HepG2 (cell line): Measurements from ENCODE around the gene ALDH4A1. TPM values are rescaled to one million over a fixed set of nuclear protein-coding genes. Genes with fewer than 3 reads are reported as not detected.

ENCODE experiments used
- KDM4B ChIP-seq: sonication (generic); formaldehyde crosslinking; IDR thresholded peaks from 2 replicates; pipeline ENCODE4 v1.4.0; 2020; ENCODE audit warnings: missing genetic modification reagents
- KLF11 ChIP-seq: IDR thresholded peaks from 2 replicates; pipeline ENCODE4 v1.6.1; 2016; ENCODE audit warnings: missing compliant biosample characterization
- MED8 ChIP-seq: sonication (generic); formaldehyde crosslinking; IDR thresholded peaks from 2 replicates; pipeline ENCODE4 v1.8.1; 2023; ENCODE audit warnings: mild to moderate bottlenecking, missing genetic modification reagents; ENCODE audit not compliant: insufficient replicate concordance
- RARG ChIP-seq: sonication (generic); formaldehyde crosslinking; IDR thresholded peaks from 2 replicates; pipeline ENCODE4 v1.4.0; 2020; ENCODE audit warnings: low read depth, mild to moderate bottlenecking, missing genetic modification reagents
- REXO4 ChIP-seq: sonication (generic); formaldehyde crosslinking; IDR thresholded peaks from 2 replicates; pipeline ENCODE4 v1.8.0; 2022; ENCODE audit warnings: missing genetic modification reagents, mild to moderate bottlenecking, borderline replicate concordance
- RXRB ChIP-seq: IDR thresholded peaks from 2 replicates; pipeline ENCODE4 v1.6.1; 2016; ENCODE audit warnings: borderline replicate concordance, missing genetic modification reagents, missing compliant biosample characterization
- SMAD9 ChIP-seq: sonication (generic); formaldehyde crosslinking; IDR thresholded peaks from 2 replicates; pipeline ENCODE4 v1.5.1; 2020; ENCODE audit warnings: mild to moderate bottlenecking, missing genetic modification reagents
- TAF15 ChIP-seq: fragments of 200-400 bp; formaldehyde crosslinking; IDR thresholded peaks from one replicate; pipeline ENCODE4 v1.6.1; 2018; ENCODE audit warnings: mild to moderate bottlenecking, low read depth, low read length; ENCODE audit not compliant: poor library complexity, severe bottlenecking
- TCF7 ChIP-seq: sonication (generic); IDR thresholded peaks from 2 replicates; pipeline ENCODE4 v1.6.1; 2016; ENCODE audit warnings: antibody characterized with exemption, low read depth
- TMF1 ChIP-seq: sonication (generic); formaldehyde crosslinking; IDR thresholded peaks from 2 replicates; pipeline ENCODE4 v1.8.1; 2022; ENCODE audit warnings: low read depth, missing genetic modification reagents
- WIZ ChIP-seq: sonication (generic); formaldehyde crosslinking; IDR thresholded peaks from 2 replicates; pipeline ENCODE4 v1.5.1; 2020; ENCODE audit warnings: mild to moderate bottlenecking, missing genetic modification reagents
- ZNF20 ChIP-seq: sonication (generic); formaldehyde crosslinking; IDR thresholded peaks from 2 replicates; pipeline ENCODE4 v1.4.0; 2020; ENCODE audit warnings: mild to moderate bottlenecking, moderate library complexity, missing genetic modification reagents
- ZNF232 ChIP-seq: sonication (generic); formaldehyde crosslinking; IDR thresholded peaks from 2 replicates; pipeline ENCODE4 v1.4.0; 2020; ENCODE audit warnings: missing genetic modification reagents, borderline replicate concordance
- ZNF367 ChIP-seq: sonication (generic); formaldehyde crosslinking; IDR thresholded peaks from 2 replicates; pipeline ENCODE4 v1.4.0; 2020; ENCODE audit warnings: missing genetic modification reagents, borderline replicate concordance
- ZNF570 ChIP-seq: sonication (generic); formaldehyde crosslinking; IDR thresholded peaks from 2 replicates; pipeline ENCODE4 v1.4.0; 2020; ENCODE audit warnings: mild to moderate bottlenecking, missing genetic modification reagents, borderline replicate concordance
- ZNF609 ChIP-seq: sonication (generic); formaldehyde crosslinking; IDR thresholded peaks from 2 replicates; pipeline ENCODE4 v1.4.0; 2020; ENCODE audit warnings: mild to moderate bottlenecking, missing genetic modification reagents, borderline replicate concordance
- polyA plus RNA-seq, 8 experiments: library from polyadenylated mRNA; depleted of rRNA in 3 of 8; stranded (reverse) in 7 of 8; unstranded in 1 of 8; fragments of >200 nt; fragmentation: Illumina TruSeq in 4 of 8; extraction: Trizol in 4 of 8; gene quantifications; 2 replicates each; pipeline versions ENCODE4 v1.2.1 to v1.2.3, GENCODE V29; 2011 to 2016; ENCODE audit warnings: low read depth in 4 of 8, missing spikeins in 1 of 8, mixed read lengths in 1 of 8; ENCODE audit not compliant: insufficient read depth in 1 of 8
- total RNA-seq, 5 experiments: library from RNA; depleted of rRNA; stranded (reverse); fragments of >200 nt; fragmentation: Illumina TruSeq; extraction: Trizol; gene quantifications; 2 replicates each; pipeline ENCODE4 v1.2.3, GENCODE V29; 2016; ENCODE audit warnings: low read depth in 1 of 5
- TF ChIP-seq, protein P1 (sequence below): conservative IDR thresholded peaks from 2 replicates; pipeline ENCODE4 v1.6.1; 2018; ENCODE audit warnings: missing genetic modification reagents
- TF ChIP-seq, protein P2 (sequence below): IDR thresholded peaks from 2 replicates; pipeline ENCODE4 v1.6.1; 2016; ENCODE audit warnings: low read depth, borderline replicate concordance
- TF ChIP-seq, protein P3 (sequence below), 2 experiments: fragments of 450-650 bp in 1 of 2; sonication (generic) in 1 of 2; formaldehyde crosslinking; IDR thresholded peaks; 2 replicates each; pipeline versions ENCODE4 v1.5.0 to v1.8.0; 2020 to 2022; ENCODE audit warnings: mild to moderate bottlenecking in 1 of 2, missing genetic modification reagents in 1 of 2

Gene ALDH4A1
- total and polyA plus RNA-seq, 2 of the 13 experiments (the other 11 are each of a cell fraction or from before 2014, with no cell fraction given): 76.4 to 240 TPM

DNA sequence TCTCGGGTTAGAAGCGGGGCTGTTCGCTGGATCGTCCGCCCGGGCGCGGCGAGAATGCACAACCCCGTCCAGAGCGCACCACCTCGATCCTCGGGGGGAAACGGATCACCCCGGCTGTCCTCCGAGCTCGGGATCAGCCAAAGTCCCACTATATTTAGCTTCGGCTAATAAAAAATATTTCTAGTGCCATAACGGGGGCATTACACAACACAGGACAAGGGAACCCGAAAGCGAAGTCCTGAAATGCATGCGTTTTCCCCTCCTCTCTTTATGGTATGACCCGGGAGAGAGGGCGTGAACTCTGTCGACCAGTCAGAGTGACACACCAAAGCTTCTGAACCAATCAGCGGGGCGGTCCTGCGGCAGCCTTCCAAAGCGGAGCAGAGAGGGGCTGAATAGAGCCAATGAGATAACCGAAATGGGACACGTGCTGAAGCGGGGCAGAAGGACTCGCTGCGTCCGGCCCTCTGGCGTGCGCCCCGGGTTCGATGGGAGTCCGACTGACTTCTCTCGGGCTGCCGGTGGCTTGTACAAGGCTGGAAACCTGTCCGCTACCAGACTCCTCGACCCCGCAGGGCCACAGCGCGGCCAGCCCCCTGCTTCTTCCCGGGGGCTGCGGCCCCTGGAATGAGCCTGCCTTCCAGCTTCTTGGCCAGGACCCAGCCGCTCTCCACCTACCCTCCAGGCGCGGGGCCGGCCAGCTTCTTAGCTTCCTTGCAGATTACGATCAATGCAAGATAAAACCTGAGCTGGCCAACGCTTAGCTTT is at the start of gene ALDH4A1 (continued):
- TF ChIP-seq ZNF609 (CRISPR knock-in tag) (no peak), ZNF20 (CRISPR knock-in tag) (no peak), SMAD9 (CRISPR knock-in tag) (no peak), RARG (no peak), TAF15 (no peak), TCF7 (no peak), ZNF232 (CRISPR knock-in tag) (no peak), KDM4B (CRISPR knock-in tag) (no peak), REXO4 (CRISPR knock-in tag) (no peak), ZNF367 (no peak), ZNF570 (no peak), MED8 (no peak), WIZ (CRISPR knock-in tag) (no peak), TMF1 (no peak), KLF11 (CRISPR knock-in tag) (peak; percentile 67; the same call in 1 of the 2 replicates), RXRB (no peak; the same call in 1 of the 2 replicates)
- TF ChIP-seq, protein P1, sequence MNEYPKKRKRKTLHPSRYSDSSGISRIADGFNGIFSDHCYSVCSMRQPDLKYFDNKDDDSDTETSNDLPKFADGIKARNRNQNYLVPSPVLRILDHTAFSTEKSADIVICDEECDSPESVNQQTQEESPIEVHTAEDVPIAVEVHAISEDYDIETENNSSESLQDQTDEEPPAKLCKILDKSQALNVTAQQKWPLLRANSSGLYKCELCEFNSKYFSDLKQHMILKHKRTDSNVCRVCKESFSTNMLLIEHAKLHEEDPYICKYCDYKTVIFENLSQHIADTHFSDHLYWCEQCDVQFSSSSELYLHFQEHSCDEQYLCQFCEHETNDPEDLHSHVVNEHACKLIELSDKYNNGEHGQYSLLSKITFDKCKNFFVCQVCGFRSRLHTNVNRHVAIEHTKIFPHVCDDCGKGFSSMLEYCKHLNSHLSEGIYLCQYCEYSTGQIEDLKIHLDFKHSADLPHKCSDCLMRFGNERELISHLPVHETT (CRISPR knock-in tag): no peak
- TF ChIP-seq, protein P2, sequence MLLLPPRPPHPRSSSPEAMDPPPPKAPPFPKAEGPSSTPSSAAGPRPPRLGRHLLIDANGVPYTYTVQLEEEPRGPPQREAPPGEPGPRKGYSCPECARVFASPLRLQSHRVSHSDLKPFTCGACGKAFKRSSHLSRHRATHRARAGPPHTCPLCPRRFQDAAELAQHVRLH (CRISPR knock-in tag): peak; percentile 66; the same call in 1 of the 2 replicates
- TF ChIP-seq, protein P3, sequence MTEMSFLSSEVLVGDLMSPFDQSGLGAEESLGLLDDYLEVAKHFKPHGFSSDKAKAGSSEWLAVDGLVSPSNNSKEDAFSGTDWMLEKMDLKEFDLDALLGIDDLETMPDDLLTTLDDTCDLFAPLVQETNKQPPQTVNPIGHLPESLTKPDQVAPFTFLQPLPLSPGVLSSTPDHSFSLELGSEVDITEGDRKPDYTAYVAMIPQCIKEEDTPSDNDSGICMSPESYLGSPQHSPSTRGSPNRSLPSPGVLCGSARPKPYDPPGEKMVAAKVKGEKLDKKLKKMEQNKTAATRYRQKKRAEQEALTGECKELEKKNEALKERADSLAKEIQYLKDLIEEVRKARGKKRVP (CRISPR knock-in tag; IDR thresholded peaks at IDR 0.05): no peak
